ENCODE data around the gene MACO1.
"Not testable (repeated sequence)": the region's sequence is repeated elsewhere in the genome, so short reads cannot be mapped to it uniquely, and the experiment has no call there.

Gene MACO1

GRCh38 chr1:25430073-25430966 lies at the start of gene MACO1:
Gene MACO1, plus strand, starts transcription at chr1:25430897. Its CDS starts 202 bp downstream, at chr1:25431099.
- no peak for FAIRE-seq

DNA sequence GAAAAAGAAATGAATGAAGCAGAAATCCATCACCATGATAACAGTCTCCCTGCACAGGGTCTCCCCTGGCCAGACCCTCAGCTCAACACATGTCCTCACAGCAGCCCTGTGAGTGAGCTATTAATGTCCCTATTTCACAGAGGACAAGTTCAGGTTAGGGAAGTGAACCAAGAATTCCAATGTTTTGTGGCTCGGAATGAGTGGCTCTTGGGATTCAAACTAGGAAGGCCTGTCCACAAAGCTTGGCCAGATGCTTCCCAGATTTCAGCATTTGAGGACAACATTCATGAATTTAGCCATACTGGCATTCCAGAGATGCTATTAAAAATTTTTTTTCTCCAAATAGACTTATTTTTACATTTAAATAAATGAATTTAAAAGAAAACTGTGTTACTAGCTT lies 48.2 kb upstream of the MACO1 start:
- FAIRE-seq: not testable (repeated sequence)

GRCh38 chr1:25383090-25383489 lies 47.6 kb upstream of the MACO1 start:
- FAIRE-seq: not testable (repeated sequence)

GRCh38 chr1:25383875-25384274 lies 46.8 kb upstream of the MACO1 start:
- FAIRE-seq: not testable (repeated sequence)

- not testable (repeated sequence) for FAIRE-seq
Observed at GRCh38 chr1:25387096-25387495, 43.6 kb upstream of the MACO1 start.

- not testable (repeated sequence) for FAIRE-seq
Observed at GRCh38 chr1:25388691-25389090, 42.0 kb upstream of the MACO1 start.

DNA sequence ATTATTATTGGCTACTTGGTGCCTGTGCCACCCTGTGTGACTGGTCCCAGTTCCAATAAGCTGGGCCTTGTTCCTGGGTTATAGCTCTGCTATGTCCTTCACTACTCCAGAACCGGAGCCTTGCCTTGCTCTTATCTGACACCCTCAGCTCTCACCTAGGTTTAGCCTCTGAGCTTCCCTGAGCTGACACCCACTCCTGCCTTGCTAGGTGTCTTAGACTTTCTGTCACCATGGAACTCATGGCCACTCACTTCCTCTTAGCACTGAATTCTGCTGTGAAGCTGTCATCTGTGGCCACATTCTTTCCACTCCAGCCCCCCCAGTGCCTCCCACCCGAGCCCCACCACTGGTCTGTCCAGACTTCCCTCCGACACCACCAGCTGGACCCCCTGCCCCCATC lies 41.0 kb upstream of the MACO1 start:
- FAIRE-seq: not testable (repeated sequence)

GRCh38 chr1:25392841-25393240 lies 37.9 kb upstream of the MACO1 start:
- FAIRE-seq: no peak

- not testable (repeated sequence) for FAIRE-seq
Observed at GRCh38 chr1:25397549-25397948, 33.1 kb upstream of the MACO1 start.

- FAIRE-seq: not testable (repeated sequence)
Observed at GRCh38 chr1:25398079-25398478, 32.6 kb upstream of the MACO1 start.

- FAIRE-seq: not testable (repeated sequence)
Observed at GRCh38 chr1:25402947-25403803, 27.5 kb upstream of the MACO1 start.

- not testable (repeated sequence) for FAIRE-seq
Observed at GRCh38 chr1:25405731-25406305, 24.9 kb upstream of the MACO1 start.

DNA sequence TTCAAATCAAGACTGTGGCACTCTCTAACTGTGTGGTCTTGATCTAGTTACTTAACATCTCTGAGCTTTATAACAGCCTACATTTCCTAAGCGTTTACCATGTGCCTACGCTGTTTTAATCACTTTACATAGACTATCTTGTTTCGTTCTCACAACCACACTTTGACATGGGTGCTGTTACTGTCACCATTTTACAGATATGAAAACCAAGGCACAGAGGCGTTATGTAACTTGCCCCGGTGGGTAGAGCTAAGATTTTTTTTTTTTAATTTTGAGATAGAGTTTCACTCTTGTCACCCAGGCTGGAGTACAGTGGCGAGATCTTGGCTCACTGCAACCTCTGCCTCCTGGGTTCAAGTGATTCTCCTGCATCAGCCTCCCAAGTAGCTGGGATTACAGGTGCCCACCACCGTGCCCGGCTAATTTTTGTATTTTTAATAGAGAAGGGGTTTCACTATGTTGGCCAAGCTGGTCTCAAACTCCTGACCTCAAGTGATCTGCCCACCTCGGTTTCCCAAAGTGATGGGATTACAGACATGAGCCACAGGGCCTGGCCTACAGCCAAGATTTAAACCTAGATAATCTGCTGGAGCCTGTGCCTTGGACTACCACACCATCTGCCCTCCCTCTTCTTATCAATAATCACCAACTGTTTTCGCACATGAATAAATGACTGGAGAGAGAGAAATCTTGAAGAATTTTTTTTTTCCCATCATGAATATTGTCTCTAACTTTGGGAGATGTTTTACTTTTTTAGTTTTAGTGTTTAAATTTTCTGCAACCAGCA lies 20.9 kb upstream of the MACO1 start:
- not testable (repeated sequence) for FAIRE-seq

- FAIRE-seq: not testable (repeated sequence)
Observed at GRCh38 chr1:25412872-25413623, 17.6 kb upstream of the MACO1 start.

GRCh38 chr1:25414157-25414556 lies 16.5 kb upstream of the MACO1 start:
- not testable (repeated sequence) for FAIRE-seq

GRCh38 chr1:25414578-25414977 lies 16.1 kb upstream of the MACO1 start:
- not testable (repeated sequence) for FAIRE-seq

DNA sequence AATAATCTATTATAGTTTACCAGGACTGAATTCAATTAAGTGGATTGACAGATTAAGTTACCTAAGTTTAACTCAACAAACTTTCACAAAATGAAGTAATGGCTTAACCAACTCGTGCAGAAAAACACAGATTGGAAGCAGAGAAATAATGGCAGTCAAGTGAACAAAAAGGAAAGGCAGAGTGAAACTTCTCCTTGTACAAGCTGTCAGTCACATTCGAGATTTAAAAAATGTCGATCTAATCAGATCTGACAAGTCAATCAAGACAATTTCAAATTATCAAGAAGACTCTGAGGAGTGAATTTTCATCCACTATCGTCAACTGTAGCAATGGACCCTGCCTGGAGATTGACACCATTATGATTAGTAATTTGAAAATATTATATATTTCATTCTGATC lies 13.4 kb upstream of the MACO1 start:
- FAIRE-seq: not testable (repeated sequence)

- FAIRE-seq: not testable (repeated sequence)
Observed at GRCh38 chr1:25419339-25419738, 11.4 kb upstream of the MACO1 start.

- FAIRE-seq: not testable (repeated sequence)
Observed at GRCh38 chr1:25420715-25421114, 10.0 kb upstream of the MACO1 start, which contains the start of gene RHCE. Gene RHCE, minus strand, starts transcription at chr1:25420825. Its CDS starts 39 bp downstream, at chr1:25420786.

GRCh38 chr1:25423206-25423605 lies 7.5 kb upstream of the MACO1 start:
- FAIRE-seq: not testable (repeated sequence)

Data from colon (tissue), 2 donors.